NB4 (cell line): ENCODE measurements around the gene AGXT.
A peak's percentile ranks its signal among the peaks of the same experiment; 100 is the strongest.

Experiments
- DNase-seq: peaks from one replicate; pipeline ENCODE4 v3.0.0; 2010; ENCODE audit warnings: low read depth
- H3K4me3 ChIP-seq: one replicate; pipeline ENCODE4 v1.5.1; 2011; ENCODE audit warnings: mild to moderate bottlenecking, low read depth, low read length, moderate library complexity
- CTCF ChIP-seq: IDR thresholded peaks from one replicate; pipeline ENCODE4 v1.5.1; 2012; ENCODE audit warnings: low read depth, low read length
- MAX ChIP-seq: IDR thresholded peaks from 2 replicates; pipeline ENCODE4 v1.6.1; 2011; ENCODE audit warnings: low read depth, low read length
- MYC ChIP-seq: IDR thresholded peaks from 2 replicates; pipeline ENCODE4 v1.6.1; 2011; ENCODE audit warnings: low read depth, low read length
- POLR2A ChIP-seq: IDR thresholded peaks from 2 replicates; pipeline ENCODE4 v1.6.1; 2011; ENCODE audit warnings: mild to moderate bottlenecking; ENCODE audit not compliant: insufficient read length; ENCODE audit errors: extremely low read depth

AGXT gene

GRCh38 chr2:240868286-240869108, at the start of gene AGXT:
AGXT (plus strand) TSS chr2:240868824; CDS start chr2:240868866, 42 bp downstream.
- TF ChIP-seq MAX = peak; percentile 81
- no peak for TF ChIP-seq POLR2A
- TF ChIP-seq MYC = peak; percentile 90
- H3K4me3 ChIP-seq = no peak within 1 kb of the TSS
- peak; percentile 92 for DNase-seq

GRCh38 chr2:240819126-240819857, 49.3 kb upstream of the AGXT start:
- H3K4me3 ChIP-seq = no peak overlapping the region
- TF ChIP-seq POLR2A = no peak
- TF ChIP-seq MAX = no peak
- no peak for TF ChIP-seq CTCF
- TF ChIP-seq MYC = no peak
- DNase-seq = no peak

GRCh38 chr2:240819858-240820606, 48.6 kb upstream of the AGXT start, which contains the start of gene KIF1A:
KIF1A (minus strand) TSS chr2:240820219; CDS start chr2:240797752, 22,467 bp downstream.
- TF ChIP-seq MAX (no peak), CTCF (no peak)
- no peak within 1 kb of the TSS for H3K4me3 ChIP-seq
- no peak for DNase-seq

GRCh38 chr2:240820607-240821428, 47.8 kb upstream of the AGXT start:
- TF ChIP-seq CTCF = no peak
- no peak for TF ChIP-seq MAX
- TF ChIP-seq POLR2A = no peak
- no peak for TF ChIP-seq MYC
- DNase-seq = no peak
- H3K4me3 ChIP-seq = no peak overlapping the region

GRCh38 chr2:240821429-240821778, 47.2 kb upstream of the AGXT start:
- TF ChIP-seq MYC (no peak), MAX (no peak), POLR2A (no peak)
- H3K4me3 ChIP-seq = no peak overlapping the region
- DNase-seq = no peak
